ENCODE measurements around the gene RBM38.

Gene RBM38

GRCh38 chr20:57450419-57450818, 59.2 kb downstream of the RBM38 start:
- no peak for DNase-seq (ENCODE audit: low read depth in 2 of 2, low spot score in 1 of 2)

GRCh38 chr20:57450931-57451330, 59.7 kb downstream of the RBM38 start:
- DNase-seq (ENCODE audit: low read depth in 2 of 2, low spot score in 1 of 2): no peak

GRCh38 chr20:57451431-57451794, 60.2 kb downstream of the RBM38 start:
- no peak for DNase-seq (ENCODE audit: low read depth in 2 of 2, low spot score in 1 of 2)

GRCh38 chr20:57451795-57452661, 60.8 kb downstream of the RBM38 start:
- DNase-seq (ENCODE audit: low read depth in 2 of 2, low spot score in 1 of 2): no peak

GRCh38 chr20:57455386-57455785, 64.2 kb downstream of the RBM38 start:
- no peak for DNase-seq (ENCODE audit: low read depth in 2 of 2, low spot score in 1 of 2)

- no peak for DNase-seq (ENCODE audit: low read depth in 2 of 2, low spot score in 1 of 2)
Measured at GRCh38 chr20:57456116-57456515, 64.9 kb downstream of the RBM38 start.

- no peak for DNase-seq (ENCODE audit: low read depth in 2 of 2, low spot score in 1 of 2)
Measured at GRCh38 chr20:57457243-57458095, 66.3 kb downstream of the RBM38 start.

- DNase-seq (ENCODE audit: low read depth in 2 of 2, low spot score in 1 of 2): no peak
Measured at GRCh38 chr20:57458400-57459160, 67.4 kb downstream of the RBM38 start.

Measured in stimulated activated CD8-positive, alpha-beta memory T cell treated with anti-CD3 and anti-CD28 coated beads, Interleukin-4, amount 100 ng/mL, for 1 hour (primary cell).